ENCODE measurements around the gene SFTPA1.

DNA sequence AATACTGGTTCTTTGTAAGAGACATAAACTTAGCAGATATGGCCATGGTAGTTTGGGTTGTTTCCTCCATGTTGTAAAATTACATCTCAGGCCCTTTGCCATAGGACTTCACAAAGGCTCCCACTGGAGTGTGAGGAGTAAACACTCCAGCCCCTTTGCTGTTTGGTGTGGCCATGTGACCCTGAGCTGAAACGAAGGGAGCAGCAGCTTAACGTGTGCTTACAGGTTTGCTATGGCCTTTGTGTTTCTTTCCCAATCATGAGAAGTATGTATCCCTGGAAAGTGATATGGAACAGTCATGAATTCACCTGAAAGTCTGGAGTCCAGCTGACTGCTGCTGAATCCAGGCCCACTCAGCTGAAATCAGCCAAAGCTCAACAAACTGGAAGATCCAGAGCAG lies 23.8 kb upstream of the SFTPA1 start:
- TF ChIP-seq CTCF (IDR thresholded peaks at IDR 0.05) (no peak), POLR2A (IDR thresholded peaks at IDR 0.05) (no peak)

All from prostate gland (tissue), 2 donors.